Smooth muscle cell (in vitro differentiated cells): ENCODE measurements around the gene COL2A1. TPM values are rescaled to one million over a fixed set of nuclear protein-coding genes. Genes with fewer than 3 reads are reported as not detected.

Experiments
- DNase-seq: peaks from one replicate; lab custom pipeline; 2025; ENCODE audit not compliant: unreplicated experiment; lab: John Stamatoyannopoulos, UW
- H2AFZ ChIP-seq: fragments of 200-600 bp; sonication (generic); 2 replicates; pipeline ENCODE4 v1.6.0; 2016; ENCODE audit warnings: antibody characterized with exemption, low read depth, mild to moderate bottlenecking
- H3F3A ChIP-seq: fragments of 200-600 bp; sonication (generic); 2 replicates; pipeline ENCODE4 v1.6.0; 2017; ENCODE audit warnings: antibody characterized with exemption, low read depth
- H3K27ac ChIP-seq: fragments of 200-600 bp; sonication (generic); 2 replicates; pipeline ENCODE4 v1.5.1; 2016; ENCODE audit warnings: low read depth, mild to moderate bottlenecking
- H3K27me3 ChIP-seq: fragments of 200-600 bp; sonication (generic); 2 replicates; pipeline ENCODE4 v1.6.1; 2016; ENCODE audit warnings: low read depth, mild to moderate bottlenecking
- H3K36me3 ChIP-seq: fragments of 200-600 bp; sonication (generic); 2 replicates; pipeline ENCODE4 v1.5.1; 2016; ENCODE audit warnings: low read depth
- H3K4me1 ChIP-seq: fragments of 200-600 bp; sonication (generic); 2 replicates; pipeline ENCODE4 v1.5.1; 2016; ENCODE audit warnings: low read depth
- H3K4me2 ChIP-seq: fragments of 200-600 bp; sonication (generic); 2 replicates; pipeline ENCODE4 v1.6.0; 2016; ENCODE audit warnings: mild to moderate bottlenecking
- H3K4me3 ChIP-seq: fragments of 200-600 bp; sonication (generic); 2 replicates; pipeline ENCODE4 v1.5.1; 2016; ENCODE audit warnings: mild to moderate bottlenecking
- H3K79me2 ChIP-seq: fragments of 200-600 bp; sonication (generic); 2 replicates; pipeline ENCODE4 v1.6.0; 2016; ENCODE audit warnings: low read depth, mild to moderate bottlenecking
- H3K9ac ChIP-seq: fragments of 200-600 bp; sonication (generic); 2 replicates; pipeline ENCODE4 v1.6.0; 2016; ENCODE audit warnings: low read depth
- H3K9me3 ChIP-seq: fragments of 200-600 bp; sonication (generic); replicated peaks from 2 replicates; pipeline ENCODE4 v1.5.1; 2016; ENCODE audit warnings: low read depth
- H4K20me1 ChIP-seq: fragments of 200-600 bp; sonication (generic); 2 replicates; pipeline ENCODE4 v1.6.0; 2016; ENCODE audit warnings: low read depth
- WGBS: methylation state at CpG from one replicate; pipeline ENCODE4 v1.1.7; 2016; ENCODE audit warnings: low lambda C conversion rate; 5-methylcytosine and 5-hydroxymethylcytosine counted together
- polyA plus RNA-seq: library from polyadenylated mRNA; unstranded; fragments of >200 nt; fragmentation: Nextera tagmentation; extraction: Ambion mirVana; gene quantifications from 2 replicates; pipeline ENCODE4 v1.2.1, GENCODE V29; 2016
- total RNA-seq: library from RNA; depleted of rRNA; stranded (reverse); fragments of >200 nt; gene quantifications from 2 replicates; pipeline ENCODE4 v1.2.3, GENCODE V29; 2014
- TF ChIP-seq, protein P1 (sequence below): fragments of 200-600 bp; sonication (generic); IDR thresholded peaks from 2 replicates; pipeline ENCODE4 v1.5.1; 2017; ENCODE audit warnings: borderline replicate concordance, mild to moderate bottlenecking, antibody characterized with exemption; ENCODE audit not compliant: insufficient read depth, poor library complexity, severe bottlenecking

Gene COL2A1
- total and polyA plus RNA-seq, 2 experiments from 2014 or later, result 1.6 to 8.6 TPM

DNA sequence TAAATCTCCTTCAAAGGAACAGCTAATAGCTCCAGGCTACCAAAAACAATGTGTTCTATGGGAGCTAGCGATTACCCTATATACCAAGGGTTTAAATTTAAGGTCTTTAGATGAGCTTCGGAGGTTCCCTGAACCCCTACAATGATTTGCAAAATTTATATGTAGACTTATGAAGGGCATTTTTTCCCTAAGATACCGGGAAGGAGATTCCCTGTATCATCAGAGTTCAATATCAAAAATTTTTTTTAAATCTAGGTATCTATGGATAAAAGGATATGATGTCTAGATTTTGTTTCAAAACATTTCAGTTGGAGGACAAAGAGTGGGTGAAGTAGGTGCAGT, 17.9 kb upstream of the COL2A1 start:
- Histone ChIP-seq H3K4me3 (no peak overlapping the region), H2AFZ (no peak overlapping the region), H3K4me2 (no peak overlapping the region), H3K9me3 (no peaks in the 10 kb centered on the region), H3K27me3 (peaks cover 51% of the 10 kb centered on the region), H3K27ac (no peak overlapping the region), H3K79me2 (no peaks in the 10 kb centered on the region), H3K9ac (no peak overlapping the region), H3K36me3 (no peaks in the 10 kb centered on the region), H3F3A (no peaks in the 10 kb centered on the region), H3K4me1 (peaks cover 37% of the 10 kb centered on the region), H4K20me1 (no peaks in the 10 kb centered on the region)
- 28% methylated on average over 3 of the region's 3 CpGs for WGBS
- TF ChIP-seq, protein P1, sequence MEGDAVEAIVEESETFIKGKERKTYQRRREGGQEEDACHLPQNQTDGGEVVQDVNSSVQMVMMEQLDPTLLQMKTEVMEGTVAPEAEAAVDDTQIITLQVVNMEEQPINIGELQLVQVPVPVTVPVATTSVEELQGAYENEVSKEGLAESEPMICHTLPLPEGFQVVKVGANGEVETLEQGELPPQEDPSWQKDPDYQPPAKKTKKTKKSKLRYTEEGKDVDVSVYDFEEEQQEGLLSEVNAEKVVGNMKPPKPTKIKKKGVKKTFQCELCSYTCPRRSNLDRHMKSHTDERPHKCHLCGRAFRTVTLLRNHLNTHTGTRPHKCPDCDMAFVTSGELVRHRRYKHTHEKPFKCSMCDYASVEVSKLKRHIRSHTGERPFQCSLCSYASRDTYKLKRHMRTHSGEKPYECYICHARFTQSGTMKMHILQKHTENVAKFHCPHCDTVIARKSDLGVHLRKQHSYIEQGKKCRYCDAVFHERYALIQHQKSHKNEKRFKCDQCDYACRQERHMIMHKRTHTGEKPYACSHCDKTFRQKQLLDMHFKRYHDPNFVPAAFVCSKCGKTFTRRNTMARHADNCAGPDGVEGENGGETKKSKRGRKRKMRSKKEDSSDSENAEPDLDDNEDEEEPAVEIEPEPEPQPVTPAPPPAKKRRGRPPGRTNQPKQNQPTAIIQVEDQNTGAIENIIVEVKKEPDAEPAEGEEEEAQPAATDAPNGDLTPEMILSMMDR, result no peak
- DNase-seq, result no peak

DNA sequence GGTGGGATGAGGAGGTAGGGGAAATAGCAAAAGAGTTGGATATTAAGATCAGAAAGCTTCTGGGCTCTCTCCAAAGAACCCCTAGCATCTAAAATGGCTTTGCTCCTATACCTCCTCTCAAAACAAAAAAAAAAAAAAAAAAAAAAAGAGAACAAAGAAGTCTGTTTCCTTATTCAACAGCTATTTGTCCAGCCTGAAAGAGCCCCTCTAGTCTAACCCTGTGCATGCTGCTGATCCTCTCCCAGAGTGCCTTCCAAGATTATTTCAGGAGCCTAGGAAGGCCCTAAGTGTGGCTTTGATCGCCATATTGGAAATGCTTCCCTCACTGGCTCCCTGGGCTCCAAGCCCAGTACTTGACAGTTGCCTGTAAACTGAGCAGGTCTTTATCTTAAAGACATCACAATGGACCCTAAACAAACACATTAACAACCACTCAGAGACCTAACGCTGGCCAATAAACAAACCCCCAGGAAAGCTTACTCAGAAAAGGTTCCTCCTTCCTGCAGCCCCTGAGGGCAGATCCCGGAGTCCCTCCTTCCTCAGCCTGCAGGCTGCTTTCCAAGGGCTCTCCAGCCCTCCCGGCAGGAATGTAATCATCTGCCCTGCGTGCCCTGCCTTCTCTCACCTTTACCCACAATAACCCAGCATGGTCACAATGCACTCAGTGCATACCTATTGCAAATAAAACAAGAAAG, 17.4 kb upstream of the COL2A1 start:
- Histone ChIP-seq H3K36me3 (no peaks in the 10 kb centered on the region), H3K27me3 (peaks cover 57% of the 10 kb centered on the region), H3K4me3 (no peak overlapping the region), H4K20me1 (no peaks in the 10 kb centered on the region), H3K4me1 (peaks cover 34% of the 10 kb centered on the region), H2AFZ (no peak overlapping the region), H3F3A (no peaks in the 10 kb centered on the region), H3K4me2 (no peak overlapping the region), H3K27ac (no peak overlapping the region), H3K79me2 (no peaks in the 10 kb centered on the region), H3K9ac (no peak overlapping the region), H3K9me3 (no peaks in the 10 kb centered on the region)
- no peak for DNase-seq
- WGBS, result 5% methylated on average over 5 of the region's 5 CpGs
- TF ChIP-seq, protein P1, result no peak

DNA sequence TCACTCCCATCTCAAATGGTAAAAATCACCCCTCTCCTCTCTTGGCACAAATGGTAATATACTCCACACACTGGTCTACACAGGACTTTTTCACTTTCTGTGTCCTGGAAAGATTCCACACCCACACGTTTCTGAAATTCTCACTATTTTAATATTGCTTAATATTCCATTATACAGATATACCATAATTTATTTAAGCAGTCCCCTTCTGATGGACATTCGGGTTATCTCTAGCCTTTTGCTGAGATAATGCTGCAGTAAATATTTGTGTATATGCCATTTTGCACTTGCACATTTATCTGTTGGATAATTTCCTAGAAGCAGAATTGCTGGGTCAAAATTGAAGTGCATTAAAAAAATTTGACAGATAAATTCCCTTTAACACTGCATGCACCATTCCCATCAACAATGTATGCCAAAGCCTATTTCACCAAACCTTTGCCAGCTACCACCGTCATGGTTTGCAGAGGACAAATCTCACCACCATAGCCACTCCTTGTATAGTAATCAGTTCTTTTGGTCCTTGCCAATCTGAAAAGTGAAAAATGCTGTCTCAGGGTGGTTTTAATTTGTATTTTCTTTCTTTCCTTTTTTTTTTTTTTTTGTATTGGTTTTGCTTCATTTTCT, 15.5 kb upstream of the COL2A1 start:
- Histone ChIP-seq H3K27me3 (peaks cover 75% of the 10 kb centered on the region), H3F3A (no peaks in the 10 kb centered on the region), H3K9ac (no peak overlapping the region), H4K20me1 (no peaks in the 10 kb centered on the region), H3K4me2 (no peak overlapping the region), H3K36me3 (no peaks in the 10 kb centered on the region), H2AFZ (no peak overlapping the region), H3K79me2 (no peaks in the 10 kb centered on the region), H3K4me1 (peaks cover 26% of the 10 kb centered on the region), H3K9me3 (no peaks in the 10 kb centered on the region), H3K27ac (no peak overlapping the region), H3K4me3 (no peak overlapping the region)
- TF ChIP-seq, protein P1, result no peak
- no peak for DNase-seq
- WGBS, result 76% methylated on average over 3 of the region's 3 CpGs

DNA sequence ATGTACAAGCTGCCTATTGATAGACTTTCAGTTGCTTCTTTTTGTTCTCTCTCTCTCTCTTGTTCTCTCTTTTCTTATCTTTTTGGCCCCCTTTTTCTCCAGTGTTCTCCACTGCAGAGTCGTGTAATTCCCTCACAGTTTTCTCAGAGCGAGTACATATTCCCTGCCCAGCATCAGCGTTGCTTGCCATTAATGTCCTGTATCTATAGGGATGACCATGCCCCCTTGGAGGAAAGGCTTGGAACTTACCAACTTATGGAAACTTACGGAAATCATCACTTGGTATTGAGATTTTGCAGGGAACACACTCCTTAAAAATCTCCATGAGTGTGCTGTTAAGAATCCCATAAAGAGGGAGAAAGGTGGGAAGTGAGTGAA, 14.3 kb upstream of the COL2A1 start:
- TF ChIP-seq, protein P1, result no peak
- Histone ChIP-seq H3F3A (no peaks in the 10 kb centered on the region), H3K9ac (no peak overlapping the region), H3K9me3 (no peaks in the 10 kb centered on the region), H3K4me3 (no peak overlapping the region), H3K27me3 (peaks cover 87% of the 10 kb centered on the region), H2AFZ (no peak overlapping the region), H3K79me2 (no peaks in the 10 kb centered on the region), H3K4me1 (peaks cover 24% of the 10 kb centered on the region), H3K27ac (no peak overlapping the region), H3K36me3 (no peaks in the 10 kb centered on the region), H4K20me1 (no peaks in the 10 kb centered on the region), H3K4me2 (no peak overlapping the region)
- DNase-seq, result no peak
- WGBS, result 57% methylated on average over 4 of the region's 4 CpGs
